HepG2 (cell line): Measurements from ENCODE around the gene NUBP1. TPM values are rescaled to one million over a fixed set of nuclear protein-coding genes. Genes with fewer than 3 reads are reported as not detected.

ENCODE experiments used
- CHD2 ChIP-seq: IDR thresholded peaks from 2 replicates; pipeline ENCODE4 v1.6.1; 2011; ENCODE audit warnings: low read depth, low read length, improper control_type of control experiment
- ERF ChIP-seq: IDR thresholded peaks from 2 replicates; pipeline ENCODE4 v1.6.1; 2018; ENCODE audit warnings: missing biosample characterization, missing genetic modification reagents
- FOXC1 ChIP-seq: sonication (generic); formaldehyde crosslinking; IDR thresholded peaks from 2 replicates; pipeline ENCODE4 v1.8.0; 2022; ENCODE audit warnings: mild to moderate bottlenecking, missing genetic modification reagents, borderline replicate concordance
- HOXA7 ChIP-seq: sonication (generic); formaldehyde crosslinking; IDR thresholded peaks from 2 replicates; pipeline ENCODE4 v1.8.1; 2022; ENCODE audit warnings: mild to moderate bottlenecking, missing genetic modification reagents, moderate library complexity
- KLF6 ChIP-seq: IDR thresholded peaks from 2 replicates; pipeline ENCODE4 v1.8.0; 2016; ENCODE audit warnings: missing biosample characterization, missing genetic modification reagents
- KLF9 ChIP-seq: IDR thresholded peaks from 2 replicates; pipeline ENCODE4 v1.6.1; 2016; ENCODE audit warnings: low read depth
- NAIF1 ChIP-seq: sonication (generic); formaldehyde crosslinking; IDR thresholded peaks from 2 replicates; pipeline ENCODE4 v1.5.0; 2020; ENCODE audit warnings: mild to moderate bottlenecking, missing genetic modification reagents, borderline replicate concordance
- NFATC3 ChIP-seq: sonication (generic); formaldehyde crosslinking; IDR thresholded peaks from 2 replicates; pipeline ENCODE4 v1.5.1; 2020; ENCODE audit warnings: mild to moderate bottlenecking, missing genetic modification reagents
- SALL2 ChIP-seq: sonication (generic); formaldehyde crosslinking; IDR thresholded peaks from 2 replicates; pipeline ENCODE4 v1.8.1; 2023; ENCODE audit warnings: mild to moderate bottlenecking, missing genetic modification reagents, inconsistent platforms
- SRSF1 ChIP-seq: fragments of 200-400 bp; formaldehyde crosslinking; optimal IDR thresholded peaks from 2 replicates; pipeline ENCODE3; 2017; ENCODE audit warnings: mild to moderate bottlenecking, low read depth, low read length, moderate library complexity
- TAF15 ChIP-seq: fragments of 200-400 bp; formaldehyde crosslinking; IDR thresholded peaks from one replicate; pipeline ENCODE4 v1.6.1; 2018; ENCODE audit warnings: mild to moderate bottlenecking, low read depth, low read length; ENCODE audit not compliant: poor library complexity, severe bottlenecking
- TEAD2 ChIP-seq: sonication (generic); formaldehyde crosslinking; IDR thresholded peaks from 2 replicates; pipeline ENCODE4 v1.9.0; 2021; ENCODE audit warnings: missing genetic modification reagents
- ZIK1 ChIP-seq: sonication (generic); formaldehyde crosslinking; IDR thresholded peaks from 2 replicates; pipeline ENCODE4 v1.5.0; 2020; ENCODE audit warnings: mild to moderate bottlenecking, low read depth, missing genetic modification reagents, borderline replicate concordance
- ZKSCAN5 ChIP-seq: sonication (generic); formaldehyde crosslinking; IDR thresholded peaks from 2 replicates; pipeline ENCODE4 v1.5.1; 2020; ENCODE audit warnings: mild to moderate bottlenecking, missing genetic modification reagents
- ZKSCAN8 ChIP-seq: IDR thresholded peaks from 2 replicates; pipeline ENCODE4 v1.6.1; 2016; ENCODE audit warnings: borderline replicate concordance, missing genetic modification reagents, missing compliant biosample characterization
- ZMYM2 ChIP-seq: sonication (generic); formaldehyde crosslinking; IDR thresholded peaks from 2 replicates; pipeline ENCODE4 v1.8.0; 2022; ENCODE audit warnings: mild to moderate bottlenecking, missing genetic modification reagents
- ZNF17 ChIP-seq: sonication (generic); formaldehyde crosslinking; IDR thresholded peaks from 2 replicates; pipeline ENCODE4 v1.5.0; 2020; ENCODE audit warnings: mild to moderate bottlenecking, missing genetic modification reagents
- ZNF20 ChIP-seq: sonication (generic); formaldehyde crosslinking; IDR thresholded peaks from 2 replicates; pipeline ENCODE4 v1.4.0; 2020; ENCODE audit warnings: mild to moderate bottlenecking, moderate library complexity, missing genetic modification reagents
- ZNF264 ChIP-seq: sonication (generic); formaldehyde crosslinking; IDR thresholded peaks from 2 replicates; pipeline ENCODE4 v1.4.0; 2020; ENCODE audit warnings: missing genetic modification reagents
- ZNF557 ChIP-seq: sonication (generic); formaldehyde crosslinking; IDR thresholded peaks from 2 replicates; pipeline ENCODE4 v1.4.0; 2020; ENCODE audit warnings: missing genetic modification reagents
- ZNF772 ChIP-seq: sonication (generic); formaldehyde crosslinking; IDR thresholded peaks from 2 replicates; pipeline ENCODE4 v1.5.0; 2020; ENCODE audit warnings: mild to moderate bottlenecking, missing genetic modification reagents
- ZSCAN30 ChIP-seq: sonication (generic); formaldehyde crosslinking; IDR thresholded peaks from 2 replicates; pipeline ENCODE4 v1.5.0; 2020; ENCODE audit warnings: mild to moderate bottlenecking, missing genetic modification reagents
- ZZZ3 ChIP-seq: sonication (generic); formaldehyde crosslinking; IDR thresholded peaks from 2 replicates; pipeline ENCODE4 v1.4.0; 2020; ENCODE audit warnings: missing genetic modification reagents, mild to moderate bottlenecking, borderline replicate concordance
- polyA plus RNA-seq, 8 experiments: library from polyadenylated mRNA; depleted of rRNA in 3 of 8; stranded (reverse) in 7 of 8; unstranded in 1 of 8; fragments of >200 nt; fragmentation: Illumina TruSeq in 4 of 8; extraction: Trizol in 4 of 8; gene quantifications; 2 replicates each; pipeline versions ENCODE4 v1.2.1 to v1.2.3, GENCODE V29; 2011 to 2016; ENCODE audit warnings: low read depth in 4 of 8, missing spikeins in 1 of 8, mixed read lengths in 1 of 8; ENCODE audit not compliant: insufficient read depth in 1 of 8
- total RNA-seq, 5 experiments: library from RNA; depleted of rRNA; stranded (reverse); fragments of >200 nt; fragmentation: Illumina TruSeq; extraction: Trizol; gene quantifications; 2 replicates each; pipeline ENCODE4 v1.2.3, GENCODE V29; 2016; ENCODE audit warnings: low read depth in 1 of 5
- TF ChIP-seq, protein P1 (sequence below): sonication (generic); formaldehyde crosslinking; IDR thresholded peaks from 2 replicates; pipeline ENCODE4 v1.5.0; 2020; ENCODE audit warnings: missing genetic modification reagents
- TF ChIP-seq, protein P2 (sequence below): sonication (generic); formaldehyde crosslinking; IDR thresholded peaks from 2 replicates; pipeline ENCODE4 v1.4.0; 2020; ENCODE audit warnings: mild to moderate bottlenecking, missing genetic modification reagents
- TF ChIP-seq, protein P3 (sequence below): IDR thresholded peaks from 2 replicates; pipeline ENCODE4 v1.6.1; 2016; ENCODE audit warnings: missing compliant biosample characterization, missing genetic modification reagents, borderline replicate concordance
- TF ChIP-seq, protein P4 (sequence below): sonication (generic); formaldehyde crosslinking; IDR thresholded peaks from 2 replicates; pipeline ENCODE4 v1.4.0; 2020; ENCODE audit warnings: missing genetic modification reagents, mild to moderate bottlenecking, borderline replicate concordance

Gene NUBP1
- total and polyA plus RNA-seq, 2 of the 13 experiments (the other 11 are each of a cell fraction or from before 2014, with no cell fraction given) = 53.5 to 70.4 TPM

DNA sequence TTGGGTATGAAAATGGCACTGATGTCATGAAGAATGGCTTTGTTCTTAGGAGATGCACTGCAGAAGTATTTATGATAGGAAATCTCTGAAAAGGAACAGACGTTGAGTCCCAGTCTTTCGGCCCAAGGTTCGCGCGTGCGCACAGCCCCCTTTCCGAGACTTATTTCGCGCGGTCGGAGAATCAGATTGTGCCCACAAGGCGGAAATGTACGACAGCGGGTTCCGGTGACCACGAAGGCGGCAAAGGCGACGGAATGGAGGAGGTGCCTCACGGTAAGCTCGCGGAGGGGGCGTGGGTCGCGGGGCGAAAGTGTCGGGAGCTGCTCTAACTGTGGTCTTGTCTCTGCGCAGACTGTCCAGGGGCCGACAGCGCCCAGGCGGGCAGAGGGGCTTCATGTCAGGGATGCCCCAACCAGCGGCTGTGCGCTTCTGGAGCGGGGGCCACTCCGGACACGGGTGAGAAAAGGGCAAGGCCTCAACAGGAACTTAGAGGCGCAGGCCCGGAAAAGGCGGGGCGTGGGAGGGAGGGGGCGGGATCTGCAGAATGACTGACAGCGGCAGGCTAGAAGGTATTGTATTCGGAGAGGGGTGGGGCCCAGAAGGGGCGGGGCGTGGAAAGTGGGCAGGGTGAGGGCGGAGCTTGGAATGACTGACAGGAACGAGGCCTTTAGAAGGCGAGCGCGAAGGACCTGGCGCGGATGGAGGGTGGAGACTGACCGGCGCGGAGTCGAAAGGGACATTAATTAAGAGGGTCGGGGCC, at the start of gene NUBP1 (continued):
- TF ChIP-seq, protein P1, sequence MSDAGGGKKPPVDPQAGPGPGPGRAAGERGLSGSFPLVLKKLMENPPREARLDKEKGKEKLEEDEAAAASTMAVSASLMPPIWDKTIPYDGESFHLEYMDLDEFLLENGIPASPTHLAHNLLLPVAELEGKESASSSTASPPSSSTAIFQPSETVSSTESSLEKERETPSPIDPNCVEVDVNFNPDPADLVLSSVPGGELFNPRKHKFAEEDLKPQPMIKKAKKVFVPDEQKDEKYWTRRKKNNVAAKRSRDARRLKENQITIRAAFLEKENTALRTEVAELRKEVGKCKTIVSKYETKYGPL = peak; percentile 62; the same call in 1 of the 2 replicates
- 0 out of 2 replicates have a peak, but pooled peaks have one; percentile 36 for TF ChIP-seq NAIF1 (CRISPR knock-in tag)
- TF ChIP-seq FOXC1 (CRISPR knock-in tag) = peak; percentile 100
- TF ChIP-seq ZKSCAN5 (CRISPR knock-in tag) = peak; percentile 66; the same call in 1 of the 2 replicates
- 0 out of 2 replicates have a peak, but pooled peaks have one; percentile 24 for TF ChIP-seq ZKSCAN8
- TF ChIP-seq NFATC3 (CRISPR knock-in tag) = peak; percentile 91
- peak; percentile 90; the same call in 1 of the 2 replicates for TF ChIP-seq ZSCAN30 (CRISPR knock-in tag)
- TF ChIP-seq ZNF772 (CRISPR knock-in tag) = peak; percentile 99
- TF ChIP-seq ZMYM2 (CRISPR knock-in tag) = 0 out of 2 replicates have a peak, but pooled peaks have one; percentile 35
- TF ChIP-seq KLF6 (CRISPR knock-in tag) = peak; percentile 93
- TF ChIP-seq TEAD2 (CRISPR knock-in tag) = no peak
- TF ChIP-seq, protein P2, sequence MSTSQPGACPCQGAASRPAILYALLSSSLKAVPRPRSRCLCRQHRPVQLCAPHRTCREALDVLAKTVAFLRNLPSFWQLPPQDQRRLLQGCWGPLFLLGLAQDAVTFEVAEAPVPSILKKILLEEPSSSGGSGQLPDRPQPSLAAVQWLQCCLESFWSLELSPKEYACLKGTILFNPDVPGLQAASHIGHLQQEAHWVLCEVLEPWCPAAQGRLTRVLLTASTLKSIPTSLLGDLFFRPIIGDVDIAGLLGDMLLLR (CRISPR knock-in tag) = peak; percentile 83; the same call in 1 of the 2 replicates
- TF ChIP-seq ZNF20 (CRISPR knock-in tag) = no peak
- TF ChIP-seq, protein P3, sequence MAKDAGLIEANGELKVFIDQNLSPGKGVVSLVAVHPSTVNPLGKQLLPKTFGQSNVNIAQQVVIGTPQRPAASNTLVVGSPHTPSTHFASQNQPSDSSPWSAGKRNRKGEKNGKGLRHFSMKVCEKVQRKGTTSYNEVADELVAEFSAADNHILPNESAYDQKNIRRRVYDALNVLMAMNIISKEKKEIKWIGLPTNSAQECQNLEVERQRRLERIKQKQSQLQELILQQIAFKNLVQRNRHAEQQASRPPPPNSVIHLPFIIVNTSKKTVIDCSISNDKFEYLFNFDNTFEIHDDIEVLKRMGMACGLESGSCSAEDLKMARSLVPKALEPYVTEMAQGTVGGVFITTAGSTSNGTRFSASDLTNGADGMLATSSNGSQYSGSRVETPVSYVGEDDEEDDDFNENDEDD (CRISPR knock-in tag) = peak; percentile 98
- TF ChIP-seq SRSF1 = peak; percentile 98
- TF ChIP-seq KLF9 = no peak; the same call in 1 of the 2 replicates
- TF ChIP-seq ERF = peak; percentile 93
- TF ChIP-seq ZNF557 = peak; percentile 94
- TF ChIP-seq ZNF264 = peak; percentile 86
- peak; percentile 99 for TF ChIP-seq ZZZ3 (CRISPR knock-in tag)
- peak; percentile 100 for TF ChIP-seq SALL2 (CRISPR knock-in tag)
- no peak for TF ChIP-seq ZNF17 (CRISPR knock-in tag)
- peak; percentile 98 for TF ChIP-seq TAF15
- no peak for TF ChIP-seq HOXA7 (CRISPR knock-in tag)
- TF ChIP-seq CHD2 = peak; percentile 56
- peak; percentile 88; the same call in 1 of the 2 replicates for TF ChIP-seq ZIK1
- TF ChIP-seq, protein P4, sequence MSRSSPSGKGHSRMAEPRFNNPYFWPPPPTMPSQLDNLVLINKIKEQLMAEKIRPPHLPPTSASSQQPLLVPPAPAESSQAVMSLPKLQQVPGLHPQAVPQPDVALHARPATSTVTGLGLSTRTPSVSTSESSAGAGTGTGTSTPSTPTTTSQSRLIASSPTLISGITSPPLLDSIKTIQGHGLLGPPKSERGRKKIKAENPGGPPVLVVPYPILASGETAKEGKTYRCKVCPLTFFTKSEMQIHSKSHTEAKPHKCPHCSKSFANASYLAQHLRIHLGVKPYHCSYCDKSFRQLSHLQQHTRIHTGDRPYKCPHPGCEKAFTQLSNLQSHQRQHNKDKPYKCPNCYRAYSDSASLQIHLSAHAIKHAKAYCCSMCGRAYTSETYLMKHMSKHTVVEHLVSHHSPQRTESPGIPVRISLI (CRISPR knock-in tag) = peak; percentile 74; the same call in 1 of the 2 replicates
